HL-60 (cell line): ENCODE results near the gene TMEM132A.

ENCODE experiments used
- POLR2AphosphoS5 ChIP-seq: IDR thresholded peaks from 2 replicates; pipeline ENCODE4 v1.6.1; 2012; ENCODE audit warnings: low read depth
- SPI1 ChIP-seq: IDR thresholded peaks from 2 replicates; pipeline ENCODE4 v1.6.1; 2012; ENCODE audit warnings: low read depth, mild to moderate bottlenecking, borderline replicate concordance
- TF ChIP-seq, protein P1 (sequence below): IDR thresholded peaks from one replicate; pipeline ENCODE4 v1.5.1; 2011; ENCODE audit warnings: low read length, control low read depth, inconsistent platforms; ENCODE audit not compliant: insufficient read depth
- TF ChIP-seq, protein P2 (sequence below): IDR thresholded peaks from 2 replicates; pipeline ENCODE4 v1.6.1; 2012; ENCODE audit warnings: low read depth; ENCODE audit not compliant: insufficient replicate concordance

DNA sequence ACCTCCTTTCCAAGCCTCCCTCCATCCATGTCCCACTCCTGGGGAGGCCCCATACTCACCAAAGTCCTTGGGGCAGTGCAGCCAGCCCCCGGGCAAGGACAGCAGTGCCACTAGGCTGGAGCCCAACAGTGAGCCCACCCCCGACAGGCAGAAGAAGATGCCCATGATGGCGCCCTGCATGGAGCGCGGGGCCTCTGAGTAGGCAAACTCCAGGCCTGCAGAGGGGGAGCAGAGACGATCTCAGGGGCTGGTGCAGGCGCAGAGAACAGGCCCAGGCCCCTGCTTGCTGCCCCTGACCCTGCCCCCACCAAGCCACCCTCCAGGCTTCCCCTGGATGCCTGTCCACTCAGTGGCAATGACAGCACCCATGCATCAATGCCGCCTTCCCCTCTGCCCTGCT is 13.6 kb downstream of the TMEM132A start:
- TF ChIP-seq, protein P1, sequence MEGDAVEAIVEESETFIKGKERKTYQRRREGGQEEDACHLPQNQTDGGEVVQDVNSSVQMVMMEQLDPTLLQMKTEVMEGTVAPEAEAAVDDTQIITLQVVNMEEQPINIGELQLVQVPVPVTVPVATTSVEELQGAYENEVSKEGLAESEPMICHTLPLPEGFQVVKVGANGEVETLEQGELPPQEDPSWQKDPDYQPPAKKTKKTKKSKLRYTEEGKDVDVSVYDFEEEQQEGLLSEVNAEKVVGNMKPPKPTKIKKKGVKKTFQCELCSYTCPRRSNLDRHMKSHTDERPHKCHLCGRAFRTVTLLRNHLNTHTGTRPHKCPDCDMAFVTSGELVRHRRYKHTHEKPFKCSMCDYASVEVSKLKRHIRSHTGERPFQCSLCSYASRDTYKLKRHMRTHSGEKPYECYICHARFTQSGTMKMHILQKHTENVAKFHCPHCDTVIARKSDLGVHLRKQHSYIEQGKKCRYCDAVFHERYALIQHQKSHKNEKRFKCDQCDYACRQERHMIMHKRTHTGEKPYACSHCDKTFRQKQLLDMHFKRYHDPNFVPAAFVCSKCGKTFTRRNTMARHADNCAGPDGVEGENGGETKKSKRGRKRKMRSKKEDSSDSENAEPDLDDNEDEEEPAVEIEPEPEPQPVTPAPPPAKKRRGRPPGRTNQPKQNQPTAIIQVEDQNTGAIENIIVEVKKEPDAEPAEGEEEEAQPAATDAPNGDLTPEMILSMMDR = no peak
- TF ChIP-seq, protein P2, sequence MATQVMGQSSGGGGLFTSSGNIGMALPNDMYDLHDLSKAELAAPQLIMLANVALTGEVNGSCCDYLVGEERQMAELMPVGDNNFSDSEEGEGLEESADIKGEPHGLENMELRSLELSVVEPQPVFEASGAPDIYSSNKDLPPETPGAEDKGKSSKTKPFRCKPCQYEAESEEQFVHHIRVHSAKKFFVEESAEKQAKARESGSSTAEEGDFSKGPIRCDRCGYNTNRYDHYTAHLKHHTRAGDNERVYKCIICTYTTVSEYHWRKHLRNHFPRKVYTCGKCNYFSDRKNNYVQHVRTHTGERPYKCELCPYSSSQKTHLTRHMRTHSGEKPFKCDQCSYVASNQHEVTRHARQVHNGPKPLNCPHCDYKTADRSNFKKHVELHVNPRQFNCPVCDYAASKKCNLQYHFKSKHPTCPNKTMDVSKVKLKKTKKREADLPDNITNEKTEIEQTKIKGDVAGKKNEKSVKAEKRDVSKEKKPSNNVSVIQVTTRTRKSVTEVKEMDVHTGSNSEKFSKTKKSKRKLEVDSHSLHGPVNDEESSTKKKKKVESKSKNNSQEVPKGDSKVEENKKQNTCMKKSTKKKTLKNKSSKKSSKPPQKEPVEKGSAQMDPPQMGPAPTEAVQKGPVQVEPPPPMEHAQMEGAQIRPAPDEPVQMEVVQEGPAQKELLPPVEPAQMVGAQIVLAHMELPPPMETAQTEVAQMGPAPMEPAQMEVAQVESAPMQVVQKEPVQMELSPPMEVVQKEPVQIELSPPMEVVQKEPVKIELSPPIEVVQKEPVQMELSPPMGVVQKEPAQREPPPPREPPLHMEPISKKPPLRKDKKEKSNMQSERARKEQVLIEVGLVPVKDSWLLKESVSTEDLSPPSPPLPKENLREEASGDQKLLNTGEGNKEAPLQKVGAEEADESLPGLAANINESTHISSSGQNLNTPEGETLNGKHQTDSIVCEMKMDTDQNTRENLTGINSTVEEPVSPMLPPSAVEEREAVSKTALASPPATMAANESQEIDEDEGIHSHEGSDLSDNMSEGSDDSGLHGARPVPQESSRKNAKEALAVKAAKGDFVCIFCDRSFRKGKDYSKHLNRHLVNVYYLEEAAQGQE = no peak
- no peak for TF ChIP-seq POLR2AphosphoS5
- TF ChIP-seq SPI1 = no peak
